RKO (cell line): ENCODE measurements around the gene PGAM1.
A peak's percentile ranks its signal among the peaks of the same experiment; 100 is the strongest.
"Not testable (repeated sequence)": the region's sequence is repeated elsewhere in the genome, so short reads cannot be mapped to it uniquely, and the experiment has no call there.

ENCODE experiments used
- DNase-seq: peaks from one replicate; pipeline ENCODE4 v3.0.0-alpha.2; 2016; ENCODE audit warnings: low spot score

The PGAM1 gene

DNA sequence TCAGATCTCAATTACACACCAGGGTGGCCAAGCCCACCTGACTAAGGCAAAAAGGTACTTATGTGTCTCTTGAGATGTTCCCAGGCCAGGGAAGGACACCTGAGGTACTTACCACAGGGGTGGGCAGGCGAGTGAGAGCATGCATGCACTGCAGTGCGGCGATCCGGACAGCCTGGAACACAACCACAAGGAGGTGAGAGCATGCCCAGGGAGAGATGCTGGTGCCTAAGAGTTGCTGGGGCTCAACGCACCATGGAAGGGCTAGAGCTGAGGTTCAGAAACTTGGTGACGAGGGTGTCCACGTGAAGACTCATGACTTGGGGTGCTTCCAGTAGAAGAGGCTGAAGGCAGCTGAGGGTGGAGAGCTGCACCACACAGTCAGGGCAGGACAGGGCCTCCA is 33.1 kb downstream of the PGAM1 start:
- no peak for DNase-seq

DNA sequence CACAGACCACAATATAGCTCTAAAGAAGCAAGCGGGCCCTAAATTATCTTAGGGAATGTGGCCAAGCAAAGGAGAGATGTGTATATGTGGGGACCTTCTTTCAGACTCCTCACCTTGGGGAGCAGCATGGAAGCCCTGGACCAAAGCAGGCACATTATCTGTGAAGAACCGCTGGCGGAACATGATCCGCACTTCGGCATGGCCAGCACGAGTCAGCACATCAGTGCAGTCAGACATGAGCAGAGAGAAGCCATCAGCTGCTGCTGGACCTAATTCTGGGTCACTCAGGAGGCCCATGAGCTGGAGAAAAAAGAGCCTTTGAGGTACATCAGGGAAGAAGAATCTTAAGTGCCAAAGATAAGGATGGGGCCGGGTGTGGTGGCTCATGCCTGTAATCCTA is 33.9 kb downstream of the PGAM1 start:
- no peak for DNase-seq

DNA sequence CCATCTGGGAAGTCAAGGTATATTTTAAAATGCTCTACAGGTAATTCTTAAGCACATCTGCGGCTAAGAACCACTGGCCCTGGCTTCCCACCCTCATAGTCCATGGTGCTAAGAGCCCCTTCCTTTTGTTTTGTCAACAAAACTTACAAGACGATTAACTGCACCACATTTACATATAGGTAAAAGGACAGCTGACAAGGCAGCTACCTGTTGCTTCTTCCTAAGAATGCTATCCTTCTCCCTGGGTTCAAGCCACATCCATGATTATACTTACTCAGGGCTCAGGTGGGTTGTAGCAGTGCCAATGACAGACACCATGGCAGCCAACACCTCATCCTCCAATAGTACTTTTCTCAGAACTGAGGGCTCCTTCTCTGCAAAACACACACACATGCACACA is 36.3 kb downstream of the PGAM1 start:
- DNase-seq, result no peak

DNA sequence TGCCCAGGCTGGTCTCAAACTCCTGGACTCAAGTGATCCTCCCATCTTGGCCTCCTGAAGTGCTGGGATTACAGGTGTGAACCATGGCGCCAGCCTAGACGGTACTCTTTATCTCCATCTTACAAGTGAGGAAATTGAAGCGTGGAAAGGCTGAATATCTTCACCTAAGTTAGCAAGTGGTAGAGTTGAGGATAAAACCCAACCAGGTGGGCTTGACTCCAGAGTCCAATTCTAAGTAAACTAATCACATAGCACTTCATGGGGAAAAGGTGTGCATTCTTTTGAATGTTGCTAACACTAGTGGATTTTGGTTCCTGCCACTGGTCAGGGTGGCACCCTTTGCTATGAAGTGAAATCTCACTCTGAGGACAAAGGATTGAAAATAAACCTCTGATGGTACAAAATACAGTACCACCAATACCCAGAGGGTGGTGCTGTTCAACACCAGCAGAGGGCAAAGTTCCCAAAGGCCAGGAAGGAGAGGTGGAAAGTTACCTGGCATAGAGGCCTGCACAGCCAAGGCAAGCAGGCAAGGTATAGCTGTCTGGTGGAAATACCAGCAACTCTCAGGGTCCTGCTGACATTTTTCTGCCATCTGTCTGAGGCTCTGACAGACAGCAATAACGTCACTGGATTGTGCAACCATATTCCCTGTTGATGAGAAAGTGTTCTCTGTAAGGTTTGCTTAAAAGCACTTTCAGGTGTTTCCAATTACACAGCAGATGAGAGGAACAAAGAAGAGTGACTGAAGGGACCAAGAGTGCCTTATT is 37.6 kb downstream of the PGAM1 start:
- DNase-seq, result peak; percentile 52

DNA sequence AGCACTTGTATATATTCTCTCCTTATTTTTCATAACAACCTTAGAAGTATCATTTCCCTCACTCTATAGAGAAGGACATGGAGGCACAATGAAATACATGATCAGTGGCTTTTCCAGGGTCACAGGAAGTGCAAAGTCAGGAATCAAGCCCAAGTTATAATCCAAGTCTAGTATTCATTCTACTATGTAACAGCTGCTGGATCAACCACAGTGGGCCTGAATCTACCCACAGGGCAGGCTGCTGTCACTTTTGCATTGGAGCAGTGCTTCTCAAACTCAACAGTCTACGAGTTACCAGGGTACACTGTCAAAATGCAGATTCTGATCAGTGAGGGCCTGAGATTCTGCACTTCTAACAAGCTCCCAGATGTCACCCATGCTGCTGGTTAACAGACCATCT is 38.2 kb downstream of the PGAM1 start:
- no peak for DNase-seq

DNA sequence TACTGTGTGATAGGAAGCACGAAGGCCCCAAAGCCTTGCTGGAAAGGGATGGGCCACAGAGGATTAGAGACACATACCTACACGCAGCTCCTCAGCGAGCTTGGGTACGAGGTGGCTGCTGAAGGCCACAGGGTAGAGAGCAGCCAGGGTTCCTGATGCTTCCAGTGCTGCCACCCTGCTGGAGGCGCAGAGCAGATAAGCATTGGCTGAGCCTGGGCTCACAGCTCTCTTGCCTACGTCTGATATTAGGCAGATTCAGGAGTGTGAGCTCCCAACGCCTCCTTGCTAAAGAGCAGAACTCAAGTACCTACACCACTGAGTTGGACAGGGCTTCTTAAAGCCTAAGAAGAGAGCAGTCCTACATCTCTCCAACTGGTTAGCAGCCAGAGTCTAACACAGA is 40.0 kb downstream of the PGAM1 start:
- no peak for DNase-seq

DNA sequence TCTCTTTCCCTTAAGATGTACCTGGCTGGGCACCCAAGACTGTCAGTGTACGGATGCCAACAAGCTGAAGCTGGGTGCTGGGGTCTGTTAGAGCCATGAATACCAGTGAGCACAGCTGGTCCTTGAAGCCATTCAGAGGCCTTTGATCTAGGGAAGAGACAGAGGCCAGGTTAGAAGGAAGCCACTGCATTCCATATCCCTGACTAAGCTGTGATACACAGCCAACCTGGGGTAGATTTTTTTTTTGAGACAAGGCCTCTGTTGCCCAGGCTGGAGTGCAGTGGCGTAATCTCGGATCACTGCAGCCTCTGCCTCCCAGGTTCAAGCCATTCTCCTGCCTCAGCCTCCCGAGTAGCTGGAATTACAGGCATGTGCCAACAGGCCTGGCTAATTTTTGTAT is 40.8 kb downstream of the PGAM1 start:
- DNase-seq, result no peak

DNA sequence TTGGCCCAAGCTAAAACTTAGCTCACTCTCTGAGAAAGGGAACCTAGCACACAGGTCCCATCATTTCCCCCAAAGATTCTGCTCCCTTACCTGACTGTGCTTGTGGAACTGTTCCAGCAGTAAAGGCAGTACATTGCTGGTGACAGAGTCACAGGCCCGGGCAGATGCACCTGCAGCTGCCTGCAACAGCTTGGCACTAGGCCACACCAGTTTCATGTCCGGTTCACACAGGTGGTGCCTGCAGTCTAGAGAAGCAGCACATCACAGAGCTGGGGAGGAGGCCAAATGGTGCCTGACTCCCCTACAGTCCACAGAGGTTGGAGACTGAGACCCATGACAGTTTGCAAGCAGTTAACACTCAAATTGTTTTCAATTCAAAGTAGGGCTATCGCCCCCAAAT is 42.2 kb downstream of the PGAM1 start:
- no peak for DNase-seq

DNA sequence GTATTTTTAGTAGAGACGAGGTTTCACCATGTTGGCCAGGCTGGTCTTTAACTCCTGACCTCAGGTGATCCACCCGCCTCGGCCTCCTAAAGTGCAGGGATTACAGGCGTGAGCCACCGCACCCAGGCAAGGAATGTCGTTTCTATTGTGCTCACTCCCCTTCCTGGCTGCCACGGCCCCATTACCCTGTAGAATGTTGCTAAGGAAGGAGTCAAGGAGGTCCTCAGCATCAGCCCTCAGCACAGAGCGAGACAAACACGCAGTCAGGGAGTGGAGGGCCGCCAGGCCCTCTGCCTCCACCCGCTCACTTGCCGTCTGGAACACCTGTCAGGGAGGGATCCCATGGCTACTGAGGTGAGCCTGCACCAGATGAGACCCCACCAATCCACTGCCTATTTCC is 42.8 kb downstream of the PGAM1 start:
- DNase-seq, result not testable (repeated sequence)

DNA sequence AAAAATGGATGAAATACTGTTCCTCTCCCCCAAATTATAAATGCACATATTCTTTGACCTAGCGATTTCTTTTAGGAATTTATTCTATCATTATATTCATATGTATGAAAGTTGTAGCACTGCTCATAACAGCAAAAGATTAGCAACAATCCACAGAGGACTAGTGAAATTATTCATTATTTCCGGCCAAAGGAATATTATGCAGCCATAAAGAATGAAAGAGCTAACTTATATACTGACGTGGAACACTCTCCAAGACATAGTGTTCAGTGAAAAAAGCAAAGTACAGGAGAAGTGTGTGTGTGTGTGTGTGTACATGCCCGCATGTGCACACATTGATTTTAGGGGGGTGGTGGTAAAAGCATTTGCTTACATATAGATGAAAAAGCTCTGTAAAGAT is 48.9 kb downstream of the PGAM1 start:
- DNase-seq, result no peak

DNA sequence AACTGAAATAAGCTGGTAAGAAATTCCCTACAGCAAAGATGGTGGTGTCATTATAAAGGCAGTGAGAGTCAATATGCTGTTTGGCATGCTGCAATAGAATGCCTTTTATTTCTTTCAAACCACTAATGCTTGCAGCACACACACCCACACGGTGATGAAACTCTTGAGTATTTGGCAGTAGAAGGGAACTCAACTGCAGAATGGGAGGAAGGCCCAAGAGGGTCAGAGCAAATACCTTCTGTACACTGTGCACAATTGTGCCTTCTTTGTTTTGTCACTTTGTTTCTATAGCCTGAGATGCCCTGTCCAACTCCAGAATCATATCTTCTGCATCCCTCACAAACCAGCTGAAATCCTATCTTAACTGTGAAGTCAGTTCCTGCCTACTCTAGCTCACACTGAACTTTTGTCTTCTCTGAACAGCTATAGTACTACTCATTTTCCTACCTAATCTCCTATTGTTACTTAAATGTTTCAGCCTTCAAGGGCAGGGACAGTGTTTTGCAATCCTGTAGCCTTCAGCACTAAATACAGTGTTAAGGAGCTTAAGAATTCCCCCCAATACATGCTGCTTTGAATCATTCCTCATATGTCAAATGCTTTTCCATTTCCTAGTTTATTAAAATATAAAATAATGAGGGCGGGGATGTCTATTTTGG is 50.1 kb downstream of the PGAM1 start:
- no peak for DNase-seq

DNA sequence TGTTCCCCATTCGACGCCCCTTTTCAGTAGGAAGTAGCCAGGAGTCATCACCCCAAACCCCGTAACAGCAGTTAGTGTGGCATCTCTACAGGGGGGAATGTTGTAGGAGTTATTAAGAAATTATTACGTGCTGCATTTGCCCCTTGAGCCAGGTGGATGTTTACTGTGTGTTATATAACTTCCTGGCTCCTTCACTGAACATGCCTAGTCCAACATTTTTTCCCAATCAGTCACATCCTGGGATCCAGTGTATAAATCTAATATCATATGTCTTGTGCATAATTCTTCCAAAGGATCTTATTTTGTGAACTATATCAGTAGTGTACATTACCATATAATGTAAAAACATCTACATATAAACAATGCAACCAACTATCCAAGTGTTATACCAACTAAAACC is 53.4 kb downstream of the PGAM1 start:
- not testable (repeated sequence) for DNase-seq

DNA sequence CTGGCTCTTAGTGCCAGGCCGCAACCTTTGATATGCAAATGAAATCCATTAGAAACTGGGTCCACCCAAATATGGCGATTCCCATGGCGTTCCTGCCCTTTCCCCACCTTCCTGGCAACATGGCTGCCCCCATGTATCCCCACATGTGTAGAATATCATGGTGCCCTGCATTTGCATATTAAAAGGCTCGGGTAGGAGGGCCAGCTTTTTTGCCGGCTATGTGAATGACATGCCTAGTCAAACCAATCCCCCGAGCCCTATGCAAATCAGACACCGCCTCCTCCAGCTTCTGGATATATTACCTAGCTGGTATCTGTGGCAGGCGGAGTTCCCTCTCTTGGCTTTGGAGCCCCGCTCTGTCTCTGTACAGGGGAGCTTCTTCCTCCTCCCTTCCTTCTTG is 53.9 kb downstream of the PGAM1 start:
- no peak for DNase-seq

DNA sequence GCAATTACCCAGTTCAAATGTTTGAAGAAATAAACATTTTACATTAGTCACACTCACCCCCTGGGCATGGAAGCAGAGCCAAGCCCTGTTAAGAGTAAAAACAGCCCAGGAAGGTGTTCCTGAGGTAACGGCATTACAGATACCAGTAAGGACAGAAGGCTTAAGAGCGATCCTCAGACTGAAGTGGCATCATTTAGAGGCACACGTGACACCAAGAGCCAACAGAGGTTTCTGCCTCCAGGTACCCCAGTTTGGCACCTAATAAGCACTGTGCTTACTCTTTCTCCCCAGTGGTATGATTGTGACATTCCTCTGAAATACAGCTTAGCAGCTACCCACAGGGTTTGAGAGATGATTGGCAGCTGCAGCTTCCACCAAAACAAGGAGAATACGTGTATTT is 55.1 kb downstream of the PGAM1 start:
- DNase-seq, result no peak

DNA sequence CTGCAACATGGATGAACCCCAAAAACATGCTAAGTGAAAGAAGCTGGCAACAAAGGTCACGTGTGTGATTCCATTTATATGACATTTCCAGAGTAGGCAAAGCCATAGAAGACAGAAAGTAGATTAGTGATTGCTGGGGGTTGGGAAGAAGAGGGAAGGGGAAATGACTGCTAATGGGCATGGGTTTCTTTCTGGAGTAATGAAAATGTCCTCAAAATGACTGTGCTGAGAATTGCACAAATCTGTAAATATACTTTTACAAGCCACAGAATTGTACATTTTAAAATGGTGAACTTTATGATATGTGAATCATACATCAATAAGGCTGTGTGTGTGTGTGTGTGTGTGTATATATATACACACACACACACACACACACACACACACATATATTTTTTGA is 56.4 kb downstream of the PGAM1 start:
- DNase-seq, result no peak
